ENCODE data around the gene TNFRSF8. TPM values are rescaled to one million over a fixed set of nuclear protein-coding genes. Genes with fewer than 3 reads are reported as not detected.
A peak's percentile ranks its signal among the peaks of the same experiment; 100 is the strongest.

The TNFRSF8 gene
- total and polyA plus RNA-seq, 2 of the 4 experiments (the other 2 are of a cell fraction): under 0.01 to 0.31 TPM

GRCh38 chr1:12148160-12148957 is 85.3 kb downstream of the TNFRSF8 start:
- H3K36me3 ChIP-seq (ENCODE audit: control insufficient read depth, insufficient read depth, low read length): no peaks in the 10 kb centered on the region
- H3K4ac ChIP-seq (ENCODE audit: low read depth, low read length): peak overlapping the region; percentile 53; the same call in 1 of the 2 replicates
- peak overlapping the region; percentile 48; the same call in 1 of the 2 replicates for H3K18ac ChIP-seq (ENCODE audit: low read depth, low read length)
- H2BK5ac ChIP-seq (ENCODE audit: low read depth, low read length, poor library complexity, severe bottlenecking): no peak overlapping the region
- H3K9me3 ChIP-seq (ENCODE audit: control insufficient read depth, insufficient read depth, low read length): peaks cover 4% of the 10 kb centered on the region; the same call in 1 of the 2 replicates
- DNase-seq (peak; percentile 76), ATAC-seq (ENCODE audit: low read depth) (no peak)
- H3K14ac ChIP-seq (replicated peaks; ENCODE audit: low read depth, low read length): 0 out of 2 replicates have a peak overlapping the region, but pooled peaks have one; percentile 46
- H3K27me3 ChIP-seq (ENCODE audit: control insufficient read depth, insufficient read depth, low read length): no peaks in the 10 kb centered on the region
- H3K9ac ChIP-seq (ENCODE audit: low read depth, low read length): no peak overlapping the region
- no peaks in the 10 kb centered on the region for H4K20me1 ChIP-seq (ENCODE audit: insufficient read depth, low read length)
- H4K5ac ChIP-seq (ENCODE audit: low read depth, low read length): no peak overlapping the region
- WGBS, 2 experiments (ENCODE audit: extremely low coverage in 2 of 2, insufficient read length in 1 of 2): 100% methylated on average over 2 of the region's 8 CpGs; no CpG with 5 or more reads in 1 of the 2 experiments
- no peak for TF ChIP-seq RCOR1 (IDR thresholded peaks at IDR 0.05; ENCODE audit: insufficient replicate concordance, low read length)
- no peak for TF ChIP-seq RAD21 (IDR thresholded peaks at IDR 0.05; ENCODE audit: low read length)
- no peak for TF ChIP-seq POLR2A (IDR thresholded peaks at IDR 0.05; ENCODE audit: low read depth, low read length)
- no peak for TF ChIP-seq BHLHE40 (IDR thresholded peaks at IDR 0.05; ENCODE audit: low read depth, low read length)
- no peak for TF ChIP-seq CEBPB (IDR thresholded peaks at IDR 0.05; ENCODE audit: low read depth, low read length)
- TF ChIP-seq CTCF (conservative IDR thresholded peaks at IDR 0.05; ENCODE audit: low read depth, low read length): no peak
- TF ChIP-seq SMC3 (IDR thresholded peaks at IDR 0.05; ENCODE audit: low read depth, low read length): no peak
- TF ChIP-seq NFE2L2 (IDR thresholded peaks at IDR 0.05; ENCODE audit: low read depth, low read length): no peak
- no peak for TF ChIP-seq FOS (IDR thresholded peaks at IDR 0.05; ENCODE audit: low read depth, low read length)
- no peak for TF ChIP-seq MAZ (IDR thresholded peaks at IDR 0.05; ENCODE audit: borderline replicate concordance, low read depth, low read length)
- no peak for TF ChIP-seq RFX5 (IDR thresholded peaks at IDR 0.05; ENCODE audit: low read depth, low read length)
- TF ChIP-seq MAFK (IDR thresholded peaks at IDR 0.05; ENCODE audit: low read depth, low read length): no peak
- peaks cover 27% of the 10 kb centered on the region for H3K4me1 ChIP-seq (ENCODE audit: control insufficient read depth, insufficient read depth, low read length)
- no peak overlapping the region for H3K27ac ChIP-seq (ENCODE audit: insufficient read depth, low read length)
- peak overlapping the region; percentile 36 for H2AFZ ChIP-seq (replicated peaks; ENCODE audit: low read length, poor library complexity)
- ChIA-PET CTCF (interaction anchor here (0.6 kb wide), 1 partner anchor 1111 kb away, joined by 3 read pairs; no protein-coding TSS in a partner anchor), POLR2A (ENCODE audit: unreplicated experiment) (no interaction called here)
- H3K79me1 ChIP-seq (ENCODE audit: low read depth in 1 of 2, low read length in 2 of 2): no peaks in the 10 kb centered on the region
- H3K9me1 ChIP-seq (ENCODE audit: insufficient read depth, low read length): peaks cover 19% of the 10 kb centered on the region
- H3K23ac ChIP-seq (ENCODE audit: low read depth, low read length): no peak overlapping the region
- peak overlapping the region; percentile 86 for H2AK5ac ChIP-seq (ENCODE audit: low read depth, low read length)
- in situ Hi-C loops (cut with MboI; ENCODE audit: low sequenced_read_pairs) (no loop called here), intact Hi-C loops (cut with micrococcal nuclease) (no loop called here), dilution Hi-C loops (cut with HindIII; ENCODE audit: low sequenced_read_pairs, unreplicated experiment) (no loop called here)
- H4K8ac ChIP-seq (ENCODE audit: low read depth in 2 of 2, low read length in 2 of 2): no peak overlapping the region
- no peak overlapping the region for H3K56ac ChIP-seq (ENCODE audit: extremely low read depth, insufficient read depth, low read length)
- peak overlapping the region; percentile 12 for H2BK120ac ChIP-seq (ENCODE audit: low read depth, low read length)
- H2AK9ac ChIP-seq (replicated peaks; ENCODE audit: low read depth, low read length, poor library complexity): peak overlapping the region; percentile 18
- H3K4me3 ChIP-seq (ENCODE audit: insufficient read depth, low read depth, low read length): no peak overlapping the region
- H2BK15ac ChIP-seq (ENCODE audit: low read depth, low read length): peak overlapping the region; percentile 64; the same call in 1 of the 3 replicates
- no TSS peak for BruUV-seq (replicated peaks)
- no peak overlapping the region for H3K4me2 ChIP-seq (ENCODE audit: low read depth, low read length)
- peak overlapping the region; percentile 21; the same call in 1 of the 2 replicates for H2BK20ac ChIP-seq (ENCODE audit: low read depth, low read length)
- peak overlapping the region; percentile 61; the same call in 1 of the 2 replicates for H4K91ac ChIP-seq (ENCODE audit: insufficient read depth, low read depth, low read length)

Measured in IMR-90 (cell line).